HG03460 (cell line): ENCODE measurements around the gene USP25.

ENCODE experiments used
- ATAC-seq: cut with Tn5 transposase; IDR thresholded peaks from one replicate; pipeline ENCODE4 v1.9.1; 2021; ENCODE audit not compliant: unreplicated experiment

Gene USP25

GRCh38 chr21:15755125-15755524, 25.3 kb downstream of the USP25 start:
- ATAC-seq, result no peak

GRCh38 chr21:15759469-15759868, 29.7 kb downstream of the USP25 start:
- no peak for ATAC-seq

- ATAC-seq, result no peak
Measured at GRCh38 chr21:15761507-15762100, 31.8 kb downstream of the USP25 start.

- ATAC-seq, result no peak
Measured at GRCh38 chr21:15763359-15763758, 33.6 kb downstream of the USP25 start.

GRCh38 chr21:15764878-15765277, 35.1 kb downstream of the USP25 start:
- ATAC-seq, result no peak

GRCh38 chr21:15766952-15767603, 37.3 kb downstream of the USP25 start:
- no peak for ATAC-seq

GRCh38 chr21:15768045-15768601, 38.3 kb downstream of the USP25 start:
- ATAC-seq, result no peak

- ATAC-seq, result no peak
Measured at GRCh38 chr21:15768853-15769252, 39.1 kb downstream of the USP25 start.

GRCh38 chr21:15771311-15771710, 41.5 kb downstream of the USP25 start:
- no peak for ATAC-seq

GRCh38 chr21:15772654-15773053, 42.9 kb downstream of the USP25 start:
- no peak for ATAC-seq

GRCh38 chr21:15774590-15774989, 44.8 kb downstream of the USP25 start:
- ATAC-seq, result no peak

GRCh38 chr21:15775291-15775690, 45.5 kb downstream of the USP25 start:
- no peak for ATAC-seq

GRCh38 chr21:15775981-15776380, 46.2 kb downstream of the USP25 start:
- ATAC-seq, result no peak

- ATAC-seq, result no peak
Measured at GRCh38 chr21:15776818-15777217, 47.0 kb downstream of the USP25 start.

GRCh38 chr21:15781986-15782385, 52.2 kb downstream of the USP25 start:
- no peak for ATAC-seq

GRCh38 chr21:15788847-15789523, 59.2 kb downstream of the USP25 start:
- no peak for ATAC-seq

GRCh38 chr21:15793109-15793508, 63.3 kb downstream of the USP25 start:
- ATAC-seq, result no peak

GRCh38 chr21:15793550-15794235, 63.9 kb downstream of the USP25 start:
- ATAC-seq, result no peak

GRCh38 chr21:15794277-15794912, 64.6 kb downstream of the USP25 start:
- ATAC-seq, result no peak

GRCh38 chr21:15795533-15795932, 65.8 kb downstream of the USP25 start:
- no peak for ATAC-seq
